Activated B cell treated with CpG ODN at 0.5 μM for 24 hours (primary cell): Measurements from ENCODE around the gene PCLO. TPM values are rescaled to one million over a fixed set of nuclear protein-coding genes. Genes with fewer than 3 reads are reported as not detected.

ENCODE experiments used
- ATAC-seq: fragments of 200-7000 bp; cut with Tn5 transposase; one replicate; pipeline ENCODE4 v1.10.0; 2021; ENCODE audit warnings: low read depth, mild to moderate bottlenecking, moderate library complexity
- CTCF ChIA-PET: fragments of 350-600 bp; sonication (Branson Sonifier 250); formaldehyde crosslinking; loops from one replicate; lab custom pipeline; 2021; ENCODE audit warnings: antibody characterized with exemption; lab: Charles Lee
- POLR2A ChIA-PET: fragments of 350-600 bp; sonication (Branson Sonifier 250); formaldehyde crosslinking; loops from one replicate; lab custom pipeline; 2021; ENCODE audit warnings: antibody characterized with exemption; lab: Charles Lee
- DNase-seq: peaks from one replicate; pipeline ENCODE4 v3.0.0; 2022
- H3K27ac Mint-ChIP-seq: one replicate; pipeline ENCODE4 v1.8.0; 2020; ENCODE audit warnings: mixed read lengths
- H3K27me3 Mint-ChIP-seq: one replicate; pipeline ENCODE4 v1.8.0; 2021; ENCODE audit warnings: mixed read lengths
- H3K36me3 Mint-ChIP-seq: one replicate; pipeline ENCODE4 v1.8.0; 2021; ENCODE audit warnings: low read depth, mixed read lengths
- H3K4me1 Mint-ChIP-seq: one replicate; pipeline ENCODE4 v1.8.0; 2021; ENCODE audit warnings: mixed read lengths
- H3K4me3 Mint-ChIP-seq: one replicate; pipeline ENCODE4 v1.8.0; 2020; ENCODE audit warnings: mild to moderate bottlenecking, mixed read lengths
- H3K9me3 Mint-ChIP-seq: one replicate; pipeline ENCODE4 v1.8.0; 2020; ENCODE audit warnings: mixed read lengths
- CTCF ChIP-seq: fragments of 200-600 bp; IDR thresholded peaks from one replicate; pipeline ENCODE4 v1.8.0; 2022; ENCODE audit warnings: antibody characterized with exemption, mild to moderate bottlenecking
- intact Hi-C: fragments of 100-400 bp; cut with micrococcal nuclease; formaldehyde crosslinking; loops from one replicate; pipeline ENCODE4 v1.15.1; 2024
- total RNA-seq: library from RNA; stranded (reverse); gene quantifications from 2 replicates; pipeline ENCODE4 v1.2.3, GENCODE V29; 2022

Gene PCLO
- total RNA-seq, 1 donor from 2014 or later: 0.07 TPM

- ChIA-PET POLR2A (no interaction called here), CTCF (no interaction called here)
- Mint-ChIP-seq H3K36me3 (no peaks in the 10 kb centered on the region), H3K4me1 (no peaks in the 10 kb centered on the region), H3K9me3 (no peaks in the 10 kb centered on the region), H3K27me3 (no peaks in the 10 kb centered on the region), H3K4me3 (no peak overlapping the region), H3K27ac (no peak overlapping the region)
- ATAC-seq (no peak), DNase-seq (no peak)
- intact Hi-C loops: no loop called here
- no peak for TF ChIP-seq CTCF
These were observed 357.1 kb downstream of the PCLO start for GRCh38 chr7:82805527-82805960.

GRCh38 chr7:82803411-82803810 is 359.3 kb downstream of the PCLO start:
- DNase-seq (no peak), ATAC-seq (no peak)
- intact Hi-C loops: no loop called here
- H3K27ac Mint-ChIP-seq: no peak overlapping the region
- no peaks in the 10 kb centered on the region for H3K27me3 Mint-ChIP-seq
- H3K36me3 Mint-ChIP-seq: no peaks in the 10 kb centered on the region
- no peaks in the 10 kb centered on the region for H3K4me1 Mint-ChIP-seq
- POLR2A ChIA-PET: no interaction called here
- no peak for TF ChIP-seq CTCF
- CTCF ChIA-PET: no interaction called here
- H3K4me3 Mint-ChIP-seq: no peak overlapping the region
- H3K9me3 Mint-ChIP-seq: no peaks in the 10 kb centered on the region

- H3K36me3 Mint-ChIP-seq: no peaks in the 10 kb centered on the region
- no peak overlapping the region for H3K4me3 Mint-ChIP-seq
- no peaks in the 10 kb centered on the region for H3K27me3 Mint-ChIP-seq
- intact Hi-C loops: no loop called here
- no peaks in the 10 kb centered on the region for H3K9me3 Mint-ChIP-seq
- no peak for DNase-seq
- no peak for TF ChIP-seq CTCF
- no peak overlapping the region for H3K27ac Mint-ChIP-seq
- no peak for ATAC-seq
- ChIA-PET CTCF (no interaction called here), POLR2A (no interaction called here)
- H3K4me1 Mint-ChIP-seq: no peaks in the 10 kb centered on the region
These were observed 372.6 kb downstream of the PCLO start for GRCh38 chr7:82789883-82790609.

- no peak overlapping the region for H3K4me3 Mint-ChIP-seq
- no peaks in the 10 kb centered on the region for H3K27me3 Mint-ChIP-seq
- intact Hi-C loops: no loop called here
- no peak for DNase-seq
- no peaks in the 10 kb centered on the region for H3K4me1 Mint-ChIP-seq
- ChIA-PET CTCF (no interaction called here), POLR2A (no interaction called here)
- peaks cover 10% of the 10 kb centered on the region for H3K9me3 Mint-ChIP-seq
- ATAC-seq: no peak
- no peak overlapping the region for H3K27ac Mint-ChIP-seq
- no peaks in the 10 kb centered on the region for H3K36me3 Mint-ChIP-seq
- TF ChIP-seq CTCF: no peak
These were observed 384.7 kb downstream of the PCLO start for GRCh38 chr7:82778021-82778420.

- Mint-ChIP-seq H3K27ac (no peak overlapping the region), H3K4me3 (no peak overlapping the region), H3K27me3 (no peaks in the 10 kb centered on the region), H3K36me3 (no peaks in the 10 kb centered on the region), H3K4me1 (no peaks in the 10 kb centered on the region), H3K9me3 (peaks cover 2% of the 10 kb centered on the region)
- POLR2A ChIA-PET: no interaction called here
- CTCF ChIA-PET: no interaction called here
- DNase-seq (no peak), ATAC-seq (no peak)
- intact Hi-C loops: no loop called here
- no peak for TF ChIP-seq CTCF
These were observed 399.8 kb downstream of the PCLO start for GRCh38 chr7:82762880-82763279.
